ENCODE data around the gene MET.

Gene MET

DNA sequence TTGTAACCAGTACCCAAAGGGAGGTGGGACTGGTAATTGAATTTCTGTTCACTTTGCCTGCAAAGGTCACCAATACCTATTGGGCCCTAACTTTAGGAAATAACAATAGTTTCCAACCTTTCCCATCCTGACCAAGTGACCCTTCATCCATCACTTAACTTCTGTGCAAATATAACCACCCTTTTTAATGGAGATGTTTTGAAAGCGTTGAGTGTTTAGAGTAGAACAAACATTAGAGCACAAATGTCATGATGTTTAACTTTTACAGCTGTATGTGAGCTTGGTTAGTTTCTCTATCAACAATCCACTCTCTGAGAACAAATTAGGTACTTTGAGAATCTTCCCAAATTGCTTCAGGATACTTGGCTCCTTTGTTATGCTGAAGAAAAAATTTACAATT lies 66.4 kb downstream of the MET start:
- Histone ChIP-seq H3K27me3 (ENCODE audit: insufficient read depth, low read depth, severe bottlenecking) (no peaks in the 10 kb centered on the region), H3K4me3 (ENCODE audit: low read depth, low read length) (no peak overlapping the region), H3K27ac (no peak overlapping the region), H3K36me3 (no peaks in the 10 kb centered on the region), H3K9me3 (ENCODE audit: severe bottlenecking) (no peaks in the 10 kb centered on the region)
- DNase-seq = no peak
- TF ChIP-seq, protein P1, sequence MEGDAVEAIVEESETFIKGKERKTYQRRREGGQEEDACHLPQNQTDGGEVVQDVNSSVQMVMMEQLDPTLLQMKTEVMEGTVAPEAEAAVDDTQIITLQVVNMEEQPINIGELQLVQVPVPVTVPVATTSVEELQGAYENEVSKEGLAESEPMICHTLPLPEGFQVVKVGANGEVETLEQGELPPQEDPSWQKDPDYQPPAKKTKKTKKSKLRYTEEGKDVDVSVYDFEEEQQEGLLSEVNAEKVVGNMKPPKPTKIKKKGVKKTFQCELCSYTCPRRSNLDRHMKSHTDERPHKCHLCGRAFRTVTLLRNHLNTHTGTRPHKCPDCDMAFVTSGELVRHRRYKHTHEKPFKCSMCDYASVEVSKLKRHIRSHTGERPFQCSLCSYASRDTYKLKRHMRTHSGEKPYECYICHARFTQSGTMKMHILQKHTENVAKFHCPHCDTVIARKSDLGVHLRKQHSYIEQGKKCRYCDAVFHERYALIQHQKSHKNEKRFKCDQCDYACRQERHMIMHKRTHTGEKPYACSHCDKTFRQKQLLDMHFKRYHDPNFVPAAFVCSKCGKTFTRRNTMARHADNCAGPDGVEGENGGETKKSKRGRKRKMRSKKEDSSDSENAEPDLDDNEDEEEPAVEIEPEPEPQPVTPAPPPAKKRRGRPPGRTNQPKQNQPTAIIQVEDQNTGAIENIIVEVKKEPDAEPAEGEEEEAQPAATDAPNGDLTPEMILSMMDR (IDR thresholded peaks at IDR 0.05; ENCODE audit: low read depth, low read length) = no peak

DNA sequence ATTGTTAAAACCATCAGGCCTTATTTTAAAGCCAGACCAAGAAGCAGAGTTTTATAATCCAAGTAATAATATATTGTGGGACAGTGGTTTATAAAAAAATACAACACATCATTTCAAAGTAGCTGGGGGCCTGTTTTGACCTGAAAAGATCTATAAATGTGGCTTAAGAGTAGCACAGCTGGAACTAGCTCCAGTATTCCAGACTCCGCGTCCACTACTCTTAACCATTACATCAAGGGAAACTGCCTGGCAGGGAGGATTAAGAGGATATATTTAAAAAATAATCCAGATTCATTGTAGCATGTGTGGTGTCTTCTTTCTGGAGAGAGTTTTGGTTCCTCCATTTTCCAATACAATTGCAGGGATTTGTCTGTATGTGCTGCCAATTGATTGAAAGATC lies 67.3 kb downstream of the MET start:
- no peak overlapping the region for H3K4me3 ChIP-seq (ENCODE audit: low read depth, low read length)
- TF ChIP-seq, protein P1 (IDR thresholded peaks at IDR 0.05; ENCODE audit: low read depth, low read length) = no peak
- no peak overlapping the region for H3K27ac ChIP-seq
- H3K9me3 ChIP-seq (ENCODE audit: severe bottlenecking) = no peaks in the 10 kb centered on the region
- H3K27me3 ChIP-seq (ENCODE audit: insufficient read depth, low read depth, severe bottlenecking) = no peaks in the 10 kb centered on the region
- no peaks in the 10 kb centered on the region for H3K36me3 ChIP-seq
- no peak for DNase-seq

DNA sequence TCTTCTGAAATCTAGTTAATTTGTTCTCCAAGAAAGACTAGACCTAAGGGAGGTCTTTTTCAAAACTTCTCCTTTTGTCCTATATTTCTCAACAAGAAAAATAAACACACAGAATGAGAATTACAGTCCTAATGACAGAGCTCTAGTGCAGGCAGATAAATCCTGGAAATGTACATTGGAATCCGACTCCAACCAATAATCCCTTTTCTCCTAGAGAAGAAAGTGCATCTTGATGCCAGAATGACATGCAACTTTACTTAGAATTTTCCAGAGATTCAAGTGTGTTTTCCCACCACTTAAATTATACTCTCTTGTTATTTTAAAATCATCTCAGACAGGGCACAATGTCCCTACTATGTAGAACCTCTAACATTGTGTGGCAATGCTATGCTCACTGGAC lies 68.2 kb downstream of the MET start:
- Histone ChIP-seq H3K27ac (no peak overlapping the region), H3K27me3 (ENCODE audit: insufficient read depth, low read depth, severe bottlenecking) (no peaks in the 10 kb centered on the region), H3K36me3 (no peaks in the 10 kb centered on the region), H3K4me3 (ENCODE audit: low read depth, low read length) (no peak overlapping the region), H3K9me3 (ENCODE audit: severe bottlenecking) (no peaks in the 10 kb centered on the region)
- TF ChIP-seq, protein P1 (IDR thresholded peaks at IDR 0.05; ENCODE audit: low read depth, low read length) = no peak
- DNase-seq = no peak

DNA sequence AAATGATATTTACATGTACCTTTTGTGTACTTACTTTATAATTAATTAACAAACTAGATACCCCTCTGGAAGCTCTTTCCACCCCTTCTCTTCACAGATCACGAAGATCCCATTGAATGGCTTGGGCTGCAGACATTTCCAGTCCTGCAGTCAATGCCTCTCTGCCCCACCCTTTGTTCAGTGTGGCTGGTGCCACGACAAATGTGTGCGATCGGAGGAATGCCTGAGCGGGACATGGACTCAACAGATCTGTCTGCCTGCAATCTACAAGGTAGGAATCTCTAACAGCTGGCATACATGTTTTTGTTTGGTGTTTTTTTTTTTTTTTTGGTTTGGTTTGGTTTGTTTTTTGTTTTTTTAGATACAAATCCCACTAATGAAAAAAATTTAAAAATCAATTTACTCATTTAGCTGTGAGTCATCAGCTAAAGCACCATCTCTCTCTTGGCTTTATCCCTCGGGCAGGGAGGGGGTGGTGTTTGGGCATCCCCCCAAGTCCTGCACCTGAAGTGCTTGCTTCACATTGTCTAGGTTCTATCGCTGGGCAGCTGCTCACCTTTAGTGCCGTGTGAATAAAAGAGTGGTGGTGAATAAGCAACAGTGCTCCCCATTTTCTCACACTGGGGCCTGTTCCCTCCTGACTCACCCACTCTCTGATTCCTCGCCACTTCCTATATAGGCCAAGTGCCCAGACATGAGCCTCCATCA lies 68.9 kb downstream of the MET start:
- no peak for DNase-seq
- Histone ChIP-seq H3K9me3 (ENCODE audit: severe bottlenecking) (no peaks in the 10 kb centered on the region), H3K27ac (no peak overlapping the region), H3K36me3 (no peaks in the 10 kb centered on the region), H3K27me3 (ENCODE audit: insufficient read depth, low read depth, severe bottlenecking) (no peaks in the 10 kb centered on the region), H3K4me3 (ENCODE audit: low read depth, low read length) (no peak overlapping the region)
- TF ChIP-seq, protein P1 (IDR thresholded peaks at IDR 0.05; ENCODE audit: low read depth, low read length) = no peak

DNA sequence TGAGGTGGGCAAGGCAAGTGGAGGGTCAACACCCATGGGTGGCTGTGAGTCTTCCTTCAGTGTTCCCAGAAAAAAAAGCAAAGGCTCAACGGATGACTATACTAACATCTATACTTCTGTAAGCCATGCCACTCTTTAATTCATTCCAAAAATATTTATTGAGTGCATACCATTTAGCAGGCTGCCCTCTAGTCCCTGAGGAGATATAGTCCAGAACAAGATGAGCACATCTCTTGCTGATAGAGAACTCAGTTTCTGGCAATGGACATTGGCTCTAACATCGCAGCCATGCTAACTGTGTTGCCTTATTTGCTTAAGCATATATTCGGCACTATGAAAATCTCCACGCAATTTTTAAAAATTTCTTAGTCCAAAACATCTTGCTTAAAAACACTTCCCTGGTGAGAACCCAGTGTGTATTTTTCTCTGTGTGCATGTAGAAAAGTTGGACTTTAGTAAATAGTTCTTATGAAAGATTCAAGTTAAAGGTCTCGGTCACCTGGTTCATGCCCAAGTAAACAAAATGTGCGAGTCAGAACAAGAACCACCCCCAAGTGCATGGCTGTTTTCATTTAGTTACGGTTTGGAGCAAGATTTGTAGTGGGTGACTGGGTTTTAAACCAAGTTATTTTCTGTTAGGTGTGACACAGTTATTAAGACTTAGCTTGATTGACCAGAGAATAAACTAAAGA lies 69.8 kb downstream of the MET start:
- DNase-seq = no peak
- no peak overlapping the region for H3K27ac ChIP-seq
- no peaks in the 10 kb centered on the region for H3K36me3 ChIP-seq
- H3K9me3 ChIP-seq (ENCODE audit: severe bottlenecking) = no peaks in the 10 kb centered on the region
- TF ChIP-seq, protein P1 (IDR thresholded peaks at IDR 0.05; ENCODE audit: low read depth, low read length) = no peak
- no peak overlapping the region for H3K4me3 ChIP-seq (ENCODE audit: low read depth, low read length)
- H3K27me3 ChIP-seq (ENCODE audit: insufficient read depth, low read depth, severe bottlenecking) = no peaks in the 10 kb centered on the region
